GM19372 (cell line): ENCODE data around the gene PRDM16.

Source experiments
- ATAC-seq: cut with Tn5 transposase; IDR thresholded peaks from one replicate; pipeline ENCODE4 v1.9.1; 2021; ENCODE audit warnings: mild to moderate bottlenecking, low read depth, moderate library complexity; ENCODE audit not compliant: unreplicated experiment

PRDM16 gene

DNA sequence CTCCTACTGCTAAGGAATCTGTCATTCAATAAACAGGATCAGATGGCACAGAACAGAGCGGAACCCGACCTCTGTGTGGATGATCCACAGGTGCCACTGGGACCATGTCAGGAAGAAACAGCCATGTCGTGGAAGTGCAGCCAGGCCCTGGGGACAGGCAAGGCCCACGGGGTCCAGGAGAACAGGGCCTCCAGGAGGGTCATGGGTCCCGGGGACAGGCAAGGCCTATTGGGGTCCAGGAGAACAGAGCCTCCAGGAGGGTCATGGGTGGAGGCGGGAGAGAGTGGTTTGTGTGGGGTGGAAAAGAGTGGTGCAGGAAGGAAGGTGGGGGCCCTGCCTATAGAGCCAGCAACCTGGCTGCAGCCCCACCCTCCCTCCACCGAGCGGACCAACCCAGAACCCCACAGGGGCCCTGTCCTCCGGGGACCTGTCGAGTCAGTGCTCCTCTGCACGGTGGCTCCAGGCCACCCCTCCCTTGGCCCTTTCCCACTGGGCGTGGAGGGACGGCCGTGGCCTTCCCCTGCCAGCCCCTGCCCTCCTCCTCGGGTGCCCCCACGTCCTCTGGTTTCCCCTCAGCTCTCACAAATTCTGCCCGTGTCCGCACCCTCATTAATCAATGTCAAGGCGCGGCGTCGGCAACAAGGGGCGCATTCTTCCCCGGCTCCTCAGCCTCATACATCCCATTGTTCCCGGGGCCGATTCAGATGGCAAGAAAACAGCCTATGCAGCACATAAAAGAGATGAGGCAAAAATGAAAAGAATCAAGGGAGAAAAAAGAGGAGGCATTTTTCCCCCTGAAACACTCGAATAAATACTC is 146.4 kb downstream of the PRDM16 start:
- ATAC-seq, result no peak

- ATAC-seq, result no peak
Observed at GRCh38 chr1:3216015-3216391, 147.0 kb downstream of the PRDM16 start.

DNA sequence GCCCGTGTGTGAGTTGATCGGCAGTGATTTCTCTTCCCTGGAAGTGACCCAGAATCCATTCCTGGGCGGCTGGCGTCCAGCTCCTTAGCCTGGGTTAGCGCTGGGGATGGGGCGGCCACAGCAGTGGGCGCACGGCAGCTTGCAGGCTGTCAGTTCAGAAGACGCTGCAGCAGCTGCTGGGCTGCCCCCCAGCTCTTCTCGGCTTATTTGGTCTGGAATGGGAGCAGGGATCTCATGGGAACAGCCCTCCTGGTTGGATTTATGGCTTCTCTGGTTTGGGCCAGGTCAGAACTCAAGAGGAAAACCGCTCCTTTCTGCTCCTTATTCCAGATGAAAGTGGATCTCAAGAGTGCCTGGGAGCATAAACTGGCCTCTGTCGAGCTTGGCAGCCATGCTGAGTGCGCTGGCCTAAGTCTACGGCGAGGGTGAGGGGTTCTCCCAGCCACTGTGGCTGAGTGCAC is 148.2 kb downstream of the PRDM16 start:
- no peak for ATAC-seq

DNA sequence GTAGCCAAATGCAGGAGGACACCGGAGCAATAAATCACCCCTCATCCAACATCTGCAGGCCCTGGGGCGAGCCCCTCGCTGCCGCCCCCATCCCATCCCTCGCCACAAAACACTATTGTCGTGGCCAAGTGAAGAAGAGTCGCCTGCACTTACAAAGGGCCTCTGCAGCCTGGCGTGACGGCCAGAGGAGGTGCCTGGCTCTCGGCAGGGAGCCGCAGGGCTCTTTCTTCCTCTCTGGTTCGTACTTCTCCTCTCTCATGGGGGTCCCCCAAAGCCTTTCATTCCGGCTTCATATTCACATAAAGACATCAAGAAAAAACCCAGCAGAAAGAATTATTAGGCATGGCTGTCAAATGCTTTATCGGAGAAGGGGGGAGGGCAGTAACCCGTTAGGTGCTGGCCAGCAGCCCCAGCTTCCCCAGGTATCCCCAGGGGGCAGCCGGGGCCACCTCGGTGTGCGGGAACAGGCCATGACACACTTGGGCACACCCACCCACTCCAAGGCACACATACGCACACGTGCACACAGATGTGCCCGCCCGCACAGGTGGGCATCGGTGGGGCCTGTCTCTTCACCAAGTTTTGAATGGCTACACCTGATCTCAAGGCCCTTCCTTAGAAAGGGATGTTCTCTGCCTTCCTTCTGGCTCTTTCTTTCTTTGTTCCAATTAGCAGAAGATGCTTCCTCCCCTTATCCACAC is 149.1 kb downstream of the PRDM16 start:
- no peak for ATAC-seq

DNA sequence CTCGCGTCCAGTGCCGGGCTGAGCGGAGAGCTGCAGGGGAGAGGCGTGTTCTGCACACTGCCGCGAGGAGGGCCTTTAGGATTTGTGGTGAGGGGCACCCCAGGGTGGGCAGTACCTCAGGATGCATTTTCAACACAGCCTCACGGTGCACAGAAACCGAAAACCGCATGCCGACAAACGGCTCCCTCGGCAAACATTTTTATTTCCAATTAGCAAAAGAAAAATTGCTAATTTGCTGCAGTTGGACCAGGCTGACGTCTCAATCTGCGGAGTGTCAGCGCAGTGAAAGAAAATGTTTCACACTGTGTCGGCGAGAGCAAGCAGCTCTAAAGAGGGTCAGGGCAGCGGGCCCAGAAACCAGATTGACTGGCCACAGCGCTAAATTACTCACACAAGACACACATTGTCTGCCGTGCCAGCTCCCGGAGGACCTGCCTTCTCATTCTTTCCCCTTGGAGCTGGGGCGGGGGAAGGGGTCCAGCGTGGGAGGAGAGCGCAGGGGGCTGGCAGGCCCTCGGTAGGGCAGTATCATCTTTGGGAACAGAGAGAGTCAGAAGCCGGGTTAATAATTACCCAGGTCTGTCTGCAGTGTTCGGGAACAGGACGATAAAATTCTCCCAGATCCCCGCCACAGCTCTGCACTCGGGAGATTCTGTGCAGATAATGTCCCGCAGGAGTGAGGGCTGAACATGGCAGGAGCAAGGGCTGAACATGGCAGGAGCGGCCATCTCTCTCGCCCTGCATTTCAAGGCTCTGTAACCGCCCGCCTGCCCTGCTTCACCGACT is 150.2 kb downstream of the PRDM16 start:
- no peak for ATAC-seq

DNA sequence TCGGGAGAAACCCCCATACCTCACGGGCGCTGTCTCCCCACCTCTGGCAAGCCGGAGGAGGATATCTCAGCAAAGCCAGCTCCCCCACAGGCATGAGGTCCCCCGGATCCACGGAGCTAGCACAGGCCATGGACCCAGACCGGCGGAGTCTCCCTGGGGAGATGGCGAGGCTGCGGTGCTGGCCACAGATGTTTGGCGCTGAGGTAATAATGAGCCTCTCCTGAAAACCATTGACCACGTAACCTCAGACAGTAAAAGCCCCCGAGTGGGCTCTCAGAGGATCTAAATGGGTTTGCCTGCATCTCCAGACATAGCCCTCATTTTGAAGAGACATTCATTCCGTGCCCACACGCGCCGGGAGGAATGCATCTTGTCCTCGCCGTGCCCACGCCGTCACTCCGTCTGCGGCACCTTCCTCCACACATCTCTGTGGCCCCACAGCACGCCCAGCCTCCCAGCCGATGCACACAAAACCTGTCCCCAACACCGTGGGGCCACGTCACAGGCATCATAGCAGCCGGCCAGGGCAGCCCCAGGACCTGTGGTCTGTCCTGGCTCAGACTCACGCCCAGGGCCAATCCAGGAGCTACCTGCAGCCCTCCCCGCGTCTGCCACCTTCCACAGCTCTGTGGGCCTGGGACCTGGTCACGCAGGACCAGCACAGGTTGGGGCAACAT is 150.9 kb downstream of the PRDM16 start:
- ATAC-seq, result no peak

- no peak for ATAC-seq
Observed at GRCh38 chr1:3221112-3222041, 152.4 kb downstream of the PRDM16 start.

DNA sequence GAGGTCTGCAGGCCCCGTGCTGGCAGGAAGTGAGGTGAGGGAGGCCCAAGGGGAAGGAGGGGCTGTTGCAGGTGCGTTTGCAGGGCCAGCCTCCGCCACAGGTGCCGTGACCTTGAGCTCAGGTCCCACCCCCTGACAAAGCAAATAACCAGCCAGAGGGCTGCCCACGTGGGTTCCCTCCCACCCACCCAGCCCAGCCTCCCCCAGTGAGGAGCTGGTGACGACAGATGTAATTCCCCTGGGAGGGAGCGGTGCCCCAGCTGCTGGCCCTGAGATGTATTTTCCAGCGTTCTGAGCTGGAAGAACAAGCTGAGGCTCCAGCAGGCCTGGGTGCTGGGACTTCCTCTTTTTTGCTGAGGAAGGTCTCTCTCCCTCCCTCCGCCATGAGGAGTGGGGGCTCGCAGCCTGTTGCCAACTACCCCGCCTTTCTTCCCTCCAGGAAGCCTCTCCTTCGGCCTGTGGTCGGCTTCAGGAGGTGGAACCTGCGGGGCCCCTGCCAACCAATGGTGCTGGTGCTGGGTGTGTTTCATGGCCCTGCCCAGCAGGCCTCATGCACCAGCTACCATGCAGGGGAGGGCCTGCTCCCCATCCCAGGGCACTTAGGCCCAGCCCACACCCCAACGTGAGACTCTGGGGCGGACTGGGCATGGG is 153.2 kb downstream of the PRDM16 start:
- ATAC-seq, result no peak

DNA sequence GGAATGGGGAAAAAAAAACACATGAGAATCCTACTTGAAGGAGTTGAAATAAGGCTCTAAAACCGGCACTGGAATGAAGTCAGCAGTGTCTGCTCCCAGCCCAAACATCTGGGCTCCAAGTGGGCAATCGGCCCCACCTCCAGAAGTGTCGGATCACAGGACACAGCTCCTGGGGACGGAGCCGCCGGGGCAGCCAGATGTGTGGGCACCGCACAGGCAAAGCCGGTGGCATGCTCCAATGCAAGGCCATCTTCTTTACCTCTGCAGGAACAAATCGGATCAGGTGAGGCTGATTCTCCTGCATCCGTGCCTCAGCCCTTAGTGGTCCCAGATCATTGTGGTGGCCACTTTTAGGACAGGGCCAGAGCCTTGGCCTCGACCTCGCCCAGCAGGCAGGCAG is 156.7 kb downstream of the PRDM16 start:
- ATAC-seq, result no peak

GRCh38 chr1:3226191-3226590 is 157.2 kb downstream of the PRDM16 start:
- ATAC-seq, result no peak

- no peak for ATAC-seq
Observed at GRCh38 chr1:3226701-3227350, 157.8 kb downstream of the PRDM16 start.

DNA sequence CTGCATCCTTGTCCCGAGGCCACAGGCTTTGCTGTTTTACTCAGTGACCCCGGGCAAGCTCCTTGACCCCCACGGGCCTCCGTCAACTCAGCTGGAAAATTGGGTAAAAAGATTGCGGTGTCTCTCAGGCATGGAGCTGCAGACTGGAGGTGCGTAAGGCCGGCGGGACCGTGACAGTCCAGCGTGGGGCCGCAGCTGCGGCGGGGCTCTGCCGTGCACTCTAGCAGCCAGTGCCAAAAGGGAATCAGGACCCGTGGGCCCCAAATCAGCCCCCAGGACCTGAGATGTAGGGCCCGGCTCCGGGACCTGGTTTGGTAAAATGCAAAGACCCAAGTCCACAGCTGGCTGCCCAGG is 158.3 kb downstream of the PRDM16 start:
- ATAC-seq, result no peak

DNA sequence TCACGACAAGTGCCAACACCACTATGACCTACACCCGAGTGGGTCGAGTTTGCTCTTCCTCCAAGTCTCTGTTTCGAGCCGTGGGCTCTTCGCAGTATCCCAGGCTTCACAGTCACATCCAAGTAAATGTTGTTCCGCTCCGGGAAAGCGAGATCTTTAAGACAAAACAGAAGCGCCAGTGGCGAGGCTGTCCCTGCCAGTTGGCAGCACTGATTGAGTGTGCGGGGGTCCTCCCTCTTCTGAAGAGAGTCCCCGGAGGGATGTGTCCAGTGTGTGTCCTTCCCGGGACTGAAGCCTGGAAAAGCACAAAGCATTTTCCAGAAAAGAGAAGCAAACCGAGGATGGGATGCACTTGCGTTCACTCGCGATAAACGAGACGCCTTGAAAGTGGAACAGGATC is 158.9 kb downstream of the PRDM16 start:
- no peak for ATAC-seq

- no peak for ATAC-seq
Observed at GRCh38 chr1:3229081-3229725, 160.2 kb downstream of the PRDM16 start.

- ATAC-seq, result no peak
Observed at GRCh38 chr1:3230553-3230952, 161.6 kb downstream of the PRDM16 start.

GRCh38 chr1:3231245-3231644 is 162.2 kb downstream of the PRDM16 start:
- ATAC-seq, result no peak

GRCh38 chr1:3231826-3232225 is 162.8 kb downstream of the PRDM16 start:
- ATAC-seq, result no peak

- ATAC-seq, result no peak
Observed at GRCh38 chr1:3233031-3233430, 164.0 kb downstream of the PRDM16 start.
